ENCODE results near the gene SEMA7A. TPM values are rescaled to one million over a fixed set of nuclear protein-coding genes. Genes with fewer than 3 reads are reported as not detected.

The SEMA7A gene
- total RNA-seq, 1 donor from 2014 or later, result 5.5 TPM

DNA sequence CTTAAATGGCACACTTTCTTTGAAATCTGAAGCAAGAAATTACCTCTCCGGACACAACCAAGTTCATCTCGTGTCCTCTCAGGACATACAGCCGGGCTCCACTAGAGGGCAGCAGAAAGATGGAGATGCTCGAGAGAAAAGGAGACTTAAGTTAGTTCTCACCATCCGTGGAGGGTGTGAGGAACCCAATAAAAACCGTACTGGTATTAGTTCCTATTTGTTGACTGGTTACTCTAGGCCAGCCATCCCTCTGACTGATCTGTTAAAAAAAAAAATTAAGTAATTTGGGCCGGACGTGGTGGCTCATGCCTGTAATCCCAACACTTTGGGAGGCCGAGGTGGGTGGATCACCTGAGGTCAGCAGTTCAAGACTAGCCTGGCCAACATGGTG lies 58.5 kb downstream of the SEMA7A start:
- DNase-seq (ENCODE audit: low spot score in 2 of 2), result peak in 1 of 2 donors; percentile 91
- Histone ChIP-seq H3K4me3 (no peak overlapping the region), H3K4me1 (peaks cover 4 to 12% of the 10 kb centered on the region in 2 donors), H3K9me3 (no peaks in the 10 kb centered on the region), H3K27me3 (no peaks in the 10 kb centered on the region), H3K36me3 (no peaks in the 10 kb centered on the region), H3K27ac (no peak overlapping the region)
- TF ChIP-seq, protein P1, sequence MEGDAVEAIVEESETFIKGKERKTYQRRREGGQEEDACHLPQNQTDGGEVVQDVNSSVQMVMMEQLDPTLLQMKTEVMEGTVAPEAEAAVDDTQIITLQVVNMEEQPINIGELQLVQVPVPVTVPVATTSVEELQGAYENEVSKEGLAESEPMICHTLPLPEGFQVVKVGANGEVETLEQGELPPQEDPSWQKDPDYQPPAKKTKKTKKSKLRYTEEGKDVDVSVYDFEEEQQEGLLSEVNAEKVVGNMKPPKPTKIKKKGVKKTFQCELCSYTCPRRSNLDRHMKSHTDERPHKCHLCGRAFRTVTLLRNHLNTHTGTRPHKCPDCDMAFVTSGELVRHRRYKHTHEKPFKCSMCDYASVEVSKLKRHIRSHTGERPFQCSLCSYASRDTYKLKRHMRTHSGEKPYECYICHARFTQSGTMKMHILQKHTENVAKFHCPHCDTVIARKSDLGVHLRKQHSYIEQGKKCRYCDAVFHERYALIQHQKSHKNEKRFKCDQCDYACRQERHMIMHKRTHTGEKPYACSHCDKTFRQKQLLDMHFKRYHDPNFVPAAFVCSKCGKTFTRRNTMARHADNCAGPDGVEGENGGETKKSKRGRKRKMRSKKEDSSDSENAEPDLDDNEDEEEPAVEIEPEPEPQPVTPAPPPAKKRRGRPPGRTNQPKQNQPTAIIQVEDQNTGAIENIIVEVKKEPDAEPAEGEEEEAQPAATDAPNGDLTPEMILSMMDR (IDR thresholded peaks at IDR 0.05), result peak; percentile 53 to 88 (median 83)
- intact Hi-C loops (cut with DNase I), result loop anchor here (2.0 to 10.0 kb wide), 2 partner anchors 394 to 580 kb away; partner anchors contain the start of gene RPP25

DNA sequence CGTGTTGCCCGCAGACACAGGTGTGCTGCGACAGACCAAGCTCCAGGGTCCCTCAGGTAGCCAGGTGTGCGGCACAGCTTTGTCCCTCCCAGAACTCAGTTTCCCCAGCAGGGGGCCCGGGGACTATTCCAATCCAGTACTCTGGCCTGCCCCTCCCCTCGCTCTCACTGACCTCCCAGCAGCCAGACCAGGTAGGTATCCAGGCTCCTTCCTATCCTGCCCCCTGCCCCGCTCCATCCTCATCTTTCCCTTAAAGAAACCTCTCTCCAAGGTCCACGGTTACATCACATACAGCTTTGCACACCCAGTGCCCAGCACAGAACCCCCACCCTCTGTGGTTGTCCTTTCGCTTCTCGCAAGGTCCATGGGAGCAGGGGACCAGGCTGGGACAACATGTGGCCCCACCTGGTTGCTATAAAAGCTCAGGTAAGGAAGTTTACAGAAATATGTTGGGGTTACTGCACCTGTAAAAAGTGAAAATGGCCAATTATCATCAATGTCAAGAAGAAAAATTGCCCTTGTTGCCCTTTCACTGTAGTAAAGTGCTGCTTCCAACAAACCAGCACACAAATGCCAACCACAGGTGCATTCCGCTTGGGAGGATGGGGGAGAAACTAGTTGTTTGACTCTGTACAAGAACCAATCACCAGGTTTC lies 59.0 kb downstream of the SEMA7A start:
- Histone ChIP-seq H3K27ac (no peak overlapping the region), H3K36me3 (no peaks in the 10 kb centered on the region), H3K4me3 (peak overlapping the region; percentile 63 to 84), H3K4me1 (peaks cover 4 to 12% of the 10 kb centered on the region in 2 donors), H3K27me3 (no peaks in the 10 kb centered on the region), H3K9me3 (no peaks in the 10 kb centered on the region)
- DNase-seq (ENCODE audit: low spot score in 2 of 2), result peak in 1 of 2 donors; percentile 60
- TF ChIP-seq, protein P1 (IDR thresholded peaks at IDR 0.05), result no peak
- intact Hi-C loops (cut with DNase I), result loop anchor here (2.0 to 10.0 kb wide), 4 partner anchors 168 to 580 kb away; partner anchors contain the start of genes ARID3B and RPP25

DNA sequence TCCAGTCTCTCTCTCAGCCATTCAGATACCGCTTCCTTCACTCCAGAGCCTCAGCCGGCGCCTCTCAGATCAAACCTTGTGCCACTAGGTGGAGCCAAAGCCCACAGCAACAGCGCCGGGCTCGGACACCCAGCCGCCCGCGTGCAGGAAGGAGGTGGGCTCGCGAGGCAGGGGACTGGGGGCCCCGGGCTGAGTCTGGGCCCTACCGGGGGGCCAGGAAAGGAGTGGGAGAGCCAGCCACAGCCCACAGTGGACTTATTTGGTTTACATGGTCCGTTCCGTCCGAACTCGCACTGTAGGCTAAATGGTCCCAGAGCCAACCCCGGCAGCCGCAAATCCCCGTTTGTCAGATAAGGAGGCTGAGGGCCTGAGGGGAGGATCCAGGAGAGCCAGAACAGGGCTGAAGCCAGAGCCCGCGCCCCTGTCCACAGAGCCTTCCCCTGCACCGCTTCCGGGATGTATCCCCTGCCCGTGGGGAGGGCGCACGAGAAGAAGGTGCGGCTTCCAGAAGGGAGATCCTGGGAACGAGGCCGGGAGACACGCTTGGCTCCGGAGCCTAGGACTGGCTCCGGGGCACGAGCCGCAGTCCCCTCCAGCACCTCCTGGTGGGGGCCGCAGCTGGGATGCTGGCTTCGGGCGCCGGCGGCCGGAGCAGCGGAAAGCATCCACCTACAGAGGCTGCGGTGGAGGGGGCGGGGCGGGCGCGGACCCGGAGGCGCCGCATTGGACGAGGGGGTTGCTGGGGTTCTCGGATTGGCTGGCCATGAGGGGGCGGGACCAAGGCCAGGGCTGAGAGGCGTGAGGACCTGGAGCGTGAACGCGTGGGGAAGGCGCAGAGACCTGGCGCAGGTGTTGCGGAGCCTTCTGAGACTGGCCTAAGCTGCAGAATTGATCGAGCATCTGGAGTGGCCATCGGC lies 59.8 kb downstream of the SEMA7A start:
- Histone ChIP-seq H3K27me3 (no peaks in the 10 kb centered on the region), H3K4me1 (peaks cover 4 to 12% of the 10 kb centered on the region in 2 donors), H3K27ac (peak overlapping the region; percentile 22 to 34), H3K36me3 (no peaks in the 10 kb centered on the region), H3K9me3 (no peaks in the 10 kb centered on the region), H3K4me3 (peak overlapping the region; percentile 63 to 84)
- DNase-seq (ENCODE audit: low spot score in 2 of 2), result peak; percentile 75 to 96
- TF ChIP-seq, protein P1 (IDR thresholded peaks at IDR 0.05), result peak; percentile 82 to 90 (median 87)
- intact Hi-C loops (cut with DNase I), result loop anchor here (1.0 to 10.0 kb wide), 6 partner anchors 64 to 581 kb away; partner anchors contain the start of genes ARID3B and RPP25

DNA sequence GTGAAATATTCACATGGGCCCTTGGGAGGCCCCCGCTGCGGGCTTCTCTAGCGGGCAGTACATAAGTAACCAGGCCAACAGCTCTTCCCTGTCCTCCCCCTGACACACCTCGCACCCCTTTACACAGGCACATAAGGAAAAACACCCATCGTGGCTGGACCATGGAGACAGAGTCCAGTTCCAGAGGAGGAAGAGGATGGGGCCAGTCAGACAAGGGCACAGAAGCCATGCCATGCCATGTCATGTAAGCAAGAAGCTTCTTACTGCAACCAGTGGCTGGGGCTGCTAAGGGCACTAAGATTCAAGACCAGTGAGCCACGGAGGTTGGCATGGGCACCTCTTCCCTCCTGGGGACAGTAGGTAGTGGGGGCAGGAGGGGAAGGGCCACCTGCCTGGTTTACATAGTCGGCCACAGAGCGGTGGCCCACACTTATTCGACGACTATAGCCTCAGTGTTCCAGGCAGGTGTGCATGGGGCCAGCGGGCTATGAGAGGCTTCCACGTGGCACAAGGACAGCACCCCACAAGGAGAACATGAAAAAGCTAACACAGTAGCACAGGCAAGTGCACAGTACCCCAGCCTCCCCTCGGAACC lies 60.6 kb downstream of the SEMA7A start:
- Histone ChIP-seq H3K4me3 (no peak overlapping the region), H3K36me3 (no peaks in the 10 kb centered on the region), H3K27ac (no peak overlapping the region), H3K9me3 (no peaks in the 10 kb centered on the region), H3K4me1 (peaks cover 4 to 12% of the 10 kb centered on the region in 2 donors), H3K27me3 (no peaks in the 10 kb centered on the region)
- DNase-seq (ENCODE audit: low spot score in 2 of 2), result peak in 1 of 2 donors; percentile 39
- intact Hi-C loops (cut with DNase I), result loop anchor here (1.0 to 10.0 kb wide), 5 partner anchors 65 to 582 kb away; partner anchors contain the start of genes ARID3B and RPP25
- TF ChIP-seq, protein P1 (IDR thresholded peaks at IDR 0.05), result no peak

DNA sequence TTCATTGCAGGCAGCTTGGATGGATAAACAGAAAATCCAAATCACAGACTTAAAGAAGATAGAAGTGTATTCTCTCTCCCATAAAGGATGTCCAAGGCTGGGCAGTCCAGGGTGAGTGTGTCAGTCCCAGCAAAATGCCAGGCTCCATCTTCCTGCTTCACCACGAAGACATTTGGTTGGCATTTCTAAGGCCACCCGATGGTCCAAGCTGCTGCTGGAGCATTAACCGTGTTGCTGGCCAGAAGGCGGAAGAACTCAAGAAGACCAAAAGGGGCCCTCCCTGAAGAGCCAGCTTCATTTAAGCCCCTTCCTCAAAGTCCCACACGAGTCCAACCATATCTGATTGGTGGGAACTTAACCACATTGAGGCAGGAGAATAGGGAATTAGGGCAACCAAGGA lies 63.3 kb downstream of the SEMA7A start:
- Histone ChIP-seq H3K4me3 (no peak overlapping the region), H3K27ac (no peak overlapping the region), H3K27me3 (no peaks in the 10 kb centered on the region), H3K9me3 (no peaks in the 10 kb centered on the region), H3K4me1 (peaks cover 4 to 21% of the 10 kb centered on the region in 2 donors), H3K36me3 (no peaks in the 10 kb centered on the region)
- intact Hi-C loops (cut with DNase I), result loop anchor here (5.0 to 10.0 kb wide), 3 partner anchors 172 to 584 kb away; partner anchors contain the start of genes ARID3B and RPP25
- DNase-seq (ENCODE audit: low spot score in 2 of 2), result no peak
- TF ChIP-seq, protein P1 (IDR thresholded peaks at IDR 0.05), result no peak
